Retinal pigment epithelial cell (primary cell): ENCODE measurements around the gene UBE2U.

Experiments
- DNase-seq: peaks from one replicate; pipeline ENCODE4 v3.0.0-alpha.2; 2010; ENCODE audit warnings: low read depth
- H3K4me3 ChIP-seq: 2 replicates; pipeline ENCODE4 v1.5.1; 2011; ENCODE audit warnings: mild to moderate bottlenecking, low read length, control low read depth, moderate library complexity
- CTCF ChIP-seq: conservative IDR thresholded peaks from 2 replicates; pipeline ENCODE4 v1.5.1; 2011; ENCODE audit warnings: low read depth, low read length, control low read depth, inconsistent platforms

UBE2U gene

GRCh38 chr1:64291931-64292330 is 88.5 kb downstream of the UBE2U start:
- H3K4me3 ChIP-seq, result no peak overlapping the region
- no peak for TF ChIP-seq CTCF

GRCh38 chr1:64292399-64292798 is 89.0 kb downstream of the UBE2U start:
- TF ChIP-seq CTCF, result no peak
- DNase-seq, result no peak
- no peak overlapping the region for H3K4me3 ChIP-seq

More at GRCh38 chr1:64291931-64292330, 88.5 kb downstream of the UBE2U start:
- no peak for DNase-seq

- no peak for DNase-seq
- no peak for TF ChIP-seq CTCF
- H3K4me3 ChIP-seq, result no peak overlapping the region
Measured at GRCh38 chr1:64293820-64294219, 90.4 kb downstream of the UBE2U start.

GRCh38 chr1:64295136-64295535 is 91.7 kb downstream of the UBE2U start:
- H3K4me3 ChIP-seq, result no peak overlapping the region
- DNase-seq, result no peak
- no peak for TF ChIP-seq CTCF

GRCh38 chr1:64295561-64295960 is 92.1 kb downstream of the UBE2U start:
- no peak for DNase-seq
- no peak overlapping the region for H3K4me3 ChIP-seq
- no peak for TF ChIP-seq CTCF

GRCh38 chr1:64296459-64296858 is 93.0 kb downstream of the UBE2U start:
- no peak overlapping the region for H3K4me3 ChIP-seq
- no peak for DNase-seq
- TF ChIP-seq CTCF, result no peak

GRCh38 chr1:64302194-64302593 is 98.8 kb downstream of the UBE2U start:
- DNase-seq, result no peak
- TF ChIP-seq CTCF, result no peak
- no peak overlapping the region for H3K4me3 ChIP-seq
